HepG2 (cell line): ENCODE measurements around the gene YY1AP1. TPM values are rescaled to one million over a fixed set of nuclear protein-coding genes. Genes with fewer than 3 reads are reported as not detected.

Experiments used
- BHLHE40 ChIP-seq: IDR thresholded peaks from 2 replicates; pipeline ENCODE4 v1.6.1; 2011; ENCODE audit warnings: low read length, improper control_type of control experiment
- GABPA ChIP-seq, 2 experiments: IDR thresholded peaks; 2 replicates each; pipeline ENCODE4 v1.6.1; 2011 to 2016; ENCODE audit warnings: low read depth in 2 of 2, low read length in 1 of 2, missing biosample characterization in 1 of 2, missing genetic modification characterization in 1 of 2
- GZF1 ChIP-seq: sonication (generic); formaldehyde crosslinking; IDR thresholded peaks from 2 replicates; pipeline ENCODE4 v1.5.1; 2020; ENCODE audit warnings: mild to moderate bottlenecking, missing genetic modification reagents
- KDM2A ChIP-seq: sonication (generic); formaldehyde crosslinking; IDR thresholded peaks from 2 replicates; pipeline ENCODE4 v1.4.0; 2020; ENCODE audit warnings: low read depth, missing genetic modification reagents, borderline replicate concordance
- KMT2B ChIP-seq: IDR thresholded peaks from 2 replicates; pipeline ENCODE4 v1.6.1; 2016; ENCODE audit warnings: missing genetic modification reagents, missing compliant biosample characterization
- MTERF4 ChIP-seq: sonication (generic); formaldehyde crosslinking; IDR thresholded peaks from 2 replicates; pipeline ENCODE4 v1.8.0; 2023; ENCODE audit warnings: mild to moderate bottlenecking, missing genetic modification reagents
- PHF21A ChIP-seq: sonication (generic); formaldehyde crosslinking; IDR thresholded peaks from 2 replicates; pipeline ENCODE4 v1.5.0; 2020; ENCODE audit warnings: mild to moderate bottlenecking, missing genetic modification reagents
- PHF5A ChIP-seq: IDR thresholded peaks from one replicate; pipeline ENCODE4 v1.6.1; 2018; ENCODE audit warnings: low read depth, missing genetic modification reagents; ENCODE audit not compliant: unreplicated experiment
- POGZ ChIP-seq: sonication (generic); formaldehyde crosslinking; IDR thresholded peaks from 2 replicates; pipeline ENCODE4 v1.4.0; 2020; ENCODE audit warnings: mild to moderate bottlenecking, missing genetic modification reagents
- RAD21 ChIP-seq: fragments of 450-650 bp; formaldehyde crosslinking; IDR thresholded peaks from 2 replicates; pipeline ENCODE4 v1.5.0; 2020; ENCODE audit warnings: mild to moderate bottlenecking
- SPEN ChIP-seq: sonication (generic); formaldehyde crosslinking; IDR thresholded peaks from 2 replicates; pipeline ENCODE4 v1.5.1; 2020; ENCODE audit warnings: low read depth, mild to moderate bottlenecking, missing genetic modification reagents
- XBP1 ChIP-seq: sonication (generic); formaldehyde crosslinking; IDR thresholded peaks from 2 replicates; pipeline ENCODE4 v1.5.0; 2020; ENCODE audit warnings: missing genetic modification reagents
- ZNF329 ChIP-seq: sonication (generic); formaldehyde crosslinking; IDR thresholded peaks from 2 replicates; pipeline ENCODE4 v1.9.0; 2021; ENCODE audit warnings: low read depth, mild to moderate bottlenecking, missing genetic modification reagents
- ZNF503 ChIP-seq: sonication (generic); formaldehyde crosslinking; IDR thresholded peaks from 2 replicates; pipeline ENCODE4 v1.4.0; 2020; ENCODE audit warnings: missing genetic modification reagents
- ZNF589 ChIP-seq: sonication (generic); formaldehyde crosslinking; conservative IDR thresholded peaks from 2 replicates; pipeline ENCODE4 v1.8.0; 2022; ENCODE audit warnings: mild to moderate bottlenecking, moderate library complexity, missing genetic modification reagents
- ZNF703 ChIP-seq: sonication (generic); formaldehyde crosslinking; IDR thresholded peaks from 2 replicates; pipeline ENCODE4 v1.5.1; 2020; ENCODE audit warnings: missing genetic modification reagents, mild to moderate bottlenecking, moderate library complexity, borderline replicate concordance
- ZNF761 ChIP-seq: sonication (generic); formaldehyde crosslinking; conservative IDR thresholded peaks from 2 replicates; pipeline ENCODE4 v1.4.0; 2020; ENCODE audit warnings: mild to moderate bottlenecking, missing genetic modification reagents
- polyA plus RNA-seq, 8 experiments: library from polyadenylated mRNA; depleted of rRNA in 3 of 8; stranded (reverse) in 7 of 8; unstranded in 1 of 8; fragments of >200 nt; fragmentation: Illumina TruSeq in 4 of 8; extraction: Trizol in 4 of 8; gene quantifications; 2 replicates each; pipeline versions ENCODE4 v1.2.1 to v1.2.3, GENCODE V29; 2011 to 2016; ENCODE audit warnings: low read depth in 4 of 8, missing spikeins in 1 of 8, mixed read lengths in 1 of 8; ENCODE audit not compliant: insufficient read depth in 1 of 8
- total RNA-seq, 5 experiments: library from RNA; depleted of rRNA; stranded (reverse); fragments of >200 nt; fragmentation: Illumina TruSeq; extraction: Trizol; gene quantifications; 2 replicates each; pipeline ENCODE4 v1.2.3, GENCODE V29; 2016; ENCODE audit warnings: low read depth in 1 of 5
- TF ChIP-seq, protein P1 (sequence below): sonication (generic); formaldehyde crosslinking; IDR thresholded peaks from 2 replicates; pipeline ENCODE4 v1.9.0; 2022; ENCODE audit warnings: missing genetic modification reagents, mild to moderate bottlenecking, borderline replicate concordance
- TF ChIP-seq, protein P2 (sequence below): sonication (generic); formaldehyde crosslinking; IDR thresholded peaks from 2 replicates; pipeline ENCODE4 v1.4.0; 2020; ENCODE audit warnings: missing genetic modification reagents
- TF ChIP-seq, protein P3 (sequence below): sonication (generic); formaldehyde crosslinking; conservative IDR thresholded peaks from 2 replicates; pipeline ENCODE4 v1.8.1; 2023; ENCODE audit warnings: missing genetic modification reagents

YY1AP1 gene
- total and polyA plus RNA-seq, 2 of the 13 experiments (the other 11 are each of a cell fraction or from before 2014, with no cell fraction given): 28.5 to 69.4 TPM

- TF ChIP-seq MTERF4 (CRISPR knock-in tag) (peak; percentile 68), POGZ (peak; percentile 46; the same call in 1 of the 2 replicates), BHLHE40 (peak; percentile 97), ZNF589 (CRISPR knock-in tag) (peak; percentile 97), XBP1 (no peak), PHF5A (no peak), KMT2B (CRISPR knock-in tag) (no peak; the same call in none of the 2 replicates), ZNF761 (CRISPR knock-in tag) (0 out of 2 replicates have a peak, but pooled peaks have one; percentile 62), RAD21 (CRISPR knock-in tag) (peak; percentile 51; the same call in 1 of the 2 replicates), SPEN (peak; percentile 84), GZF1 (no peak), ZNF329 (CRISPR knock-in tag) (peak; percentile 85; the same call in 1 of the 2 replicates), PHF21A (0 out of 2 replicates have a peak, but pooled peaks have one; percentile 21), KDM2A (CRISPR knock-in tag) (peak; percentile 66; the same call in 1 of the 2 replicates), ZNF703 (no peak; the same call in 1 of the 2 replicates), ZNF503 (CRISPR knock-in tag) (no peak), GABPA (IDR thresholded peaks at IDR 0.05; ENCODE audit: low read depth, low read length) (peak; percentile 40; the same call in 1 of the 2 replicates), GABPA (CRISPR knock-in tag; IDR thresholded peaks at IDR 0.05; ENCODE audit: low read depth) (peak; percentile 66)
- TF ChIP-seq, protein P1, sequence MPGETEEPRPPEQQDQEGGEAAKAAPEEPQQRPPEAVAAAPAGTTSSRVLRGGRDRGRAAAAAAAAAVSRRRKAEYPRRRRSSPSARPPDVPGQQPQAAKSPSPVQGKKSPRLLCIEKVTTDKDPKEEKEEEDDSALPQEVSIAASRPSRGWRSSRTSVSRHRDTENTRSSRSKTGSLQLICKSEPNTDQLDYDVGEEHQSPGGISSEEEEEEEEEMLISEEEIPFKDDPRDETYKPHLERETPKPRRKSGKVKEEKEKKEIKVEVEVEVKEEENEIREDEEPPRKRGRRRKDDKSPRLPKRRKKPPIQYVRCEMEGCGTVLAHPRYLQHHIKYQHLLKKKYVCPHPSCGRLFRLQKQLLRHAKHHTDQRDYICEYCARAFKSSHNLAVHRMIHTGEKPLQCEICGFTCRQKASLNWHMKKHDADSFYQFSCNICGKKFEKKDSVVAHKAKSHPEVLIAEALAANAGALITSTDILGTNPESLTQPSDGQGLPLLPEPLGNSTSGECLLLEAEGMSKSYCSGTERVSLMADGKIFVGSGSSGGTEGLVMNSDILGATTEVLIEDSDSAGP (CRISPR knock-in tag): peak; percentile 64
- TF ChIP-seq, protein P2, sequence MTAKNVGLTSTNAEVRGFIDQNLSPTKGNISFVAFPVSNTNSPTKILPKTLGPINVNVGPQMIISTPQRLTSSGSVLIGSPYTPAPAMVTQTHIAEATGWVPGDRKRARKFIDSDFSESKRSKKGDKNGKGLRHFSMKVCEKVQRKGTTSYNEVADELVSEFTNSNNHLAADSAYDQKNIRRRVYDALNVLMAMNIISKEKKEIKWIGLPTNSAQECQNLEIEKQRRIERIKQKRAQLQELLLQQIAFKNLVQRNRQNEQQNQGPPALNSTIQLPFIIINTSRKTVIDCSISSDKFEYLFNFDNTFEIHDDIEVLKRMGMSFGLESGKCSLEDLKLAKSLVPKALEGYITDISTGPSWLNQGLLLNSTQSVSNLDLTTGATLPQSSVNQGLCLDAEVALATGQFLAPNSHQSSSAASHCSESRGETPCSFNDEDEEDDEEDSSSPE (CRISPR knock-in tag): no peak; the same call in 1 of the 2 replicates
- TF ChIP-seq, protein P3, sequence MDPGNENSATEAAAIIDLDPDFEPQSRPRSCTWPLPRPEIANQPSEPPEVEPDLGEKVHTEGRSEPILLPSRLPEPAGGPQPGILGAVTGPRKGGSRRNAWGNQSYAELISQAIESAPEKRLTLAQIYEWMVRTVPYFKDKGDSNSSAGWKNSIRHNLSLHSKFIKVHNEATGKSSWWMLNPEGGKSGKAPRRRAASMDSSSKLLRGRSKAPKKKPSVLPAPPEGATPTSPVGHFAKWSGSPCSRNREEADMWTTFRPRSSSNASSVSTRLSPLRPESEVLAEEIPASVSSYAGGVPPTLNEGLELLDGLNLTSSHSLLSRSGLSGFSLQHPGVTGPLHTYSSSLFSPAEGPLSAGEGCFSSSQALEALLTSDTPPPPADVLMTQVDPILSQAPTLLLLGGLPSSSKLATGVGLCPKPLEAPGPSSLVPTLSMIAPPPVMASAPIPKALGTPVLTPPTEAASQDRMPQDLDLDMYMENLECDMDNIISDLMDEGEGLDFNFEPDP (CRISPR knock-in tag): 0 out of 2 replicates have a peak, but pooled peaks have one; percentile 88
Measured at GRCh38 chr1:155688324-155689080, at the start of gene YY1AP1 (continued).
